ENCODE data around the gene CD52. TPM values are rescaled to one million over a fixed set of nuclear protein-coding genes. Genes with fewer than 3 reads are reported as not detected.

The CD52 gene, protein sequence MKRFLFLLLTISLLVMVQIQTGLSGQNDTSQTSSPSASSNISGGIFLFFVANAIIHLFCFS
- 1 to 10 TPM; 2.7 to 6.6 (median 5.2) TPM for polyA plus RNA-seq (ENCODE audit: insufficient read length in 4 of 4)

DNA sequence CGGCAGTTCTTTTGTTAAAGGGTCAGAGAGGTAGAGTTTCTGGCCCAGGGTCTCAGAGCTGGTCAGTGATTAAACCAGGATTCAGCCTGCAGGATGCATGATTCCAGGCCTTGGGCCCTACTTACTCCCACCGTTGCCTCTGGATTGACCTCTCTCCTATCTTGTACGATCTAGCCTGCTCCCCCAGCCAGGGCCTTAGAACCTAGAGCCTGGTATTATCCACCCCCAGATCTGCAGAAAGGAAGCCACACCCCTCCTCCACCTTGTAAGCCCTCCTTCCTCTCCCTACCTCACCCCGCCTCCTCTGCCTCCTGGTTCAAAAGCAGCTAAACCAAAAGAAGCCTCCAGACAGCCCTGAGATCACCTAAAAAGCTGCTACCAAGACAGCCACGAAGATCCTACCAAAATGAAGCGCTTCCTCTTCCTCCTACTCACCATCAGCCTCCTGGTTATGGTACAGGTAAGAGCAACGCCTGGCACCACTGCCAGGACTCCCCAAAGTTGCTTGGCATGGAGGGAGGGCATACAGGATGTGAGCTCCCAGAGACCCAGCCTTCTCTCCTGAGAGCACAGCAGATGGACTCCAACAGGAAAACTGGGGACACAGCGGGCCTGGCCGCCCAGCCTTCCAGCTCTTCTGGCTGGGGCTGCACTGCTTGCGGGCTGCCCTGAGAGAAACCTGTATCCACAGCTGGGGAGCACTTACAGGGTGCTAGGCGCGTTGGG lies at the start of gene CD52:
Gene CD52 (plus strand): TSS at position 347 of the 726 bp plus-strand sequence. CDS start 60 bp downstream, at position 407.
- no peak for DNase-seq (ENCODE audit: low read depth in 4 of 4, low spot score in 3 of 4)

- DNase-seq (ENCODE audit: low read depth in 4 of 4, low spot score in 3 of 4), result no peak
Observed at GRCh38 chr1:26268290-26269197, 49.2 kb upstream of the CD52 start.

DNA sequence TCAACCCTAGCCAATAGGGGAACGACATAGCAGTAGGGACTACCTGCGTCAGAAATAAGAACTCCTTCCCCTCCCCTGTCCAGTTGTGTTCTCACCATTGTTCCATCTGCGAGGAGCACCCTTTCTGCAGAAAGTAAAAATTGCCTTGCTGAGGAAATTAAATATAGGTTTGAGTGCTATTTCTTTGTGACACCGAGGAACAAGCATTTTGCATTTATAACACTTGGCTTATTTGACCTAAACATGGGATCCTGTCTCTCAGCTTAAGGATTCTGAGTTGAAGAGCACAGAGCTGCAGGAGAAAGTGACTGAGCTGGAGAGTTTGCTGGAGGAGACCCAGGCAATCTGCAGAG lies 48.6 kb upstream of the CD52 start:
- no peak for DNase-seq (ENCODE audit: low read depth in 4 of 4, low spot score in 3 of 4)

GRCh38 chr1:26274801-26275425 lies 42.8 kb upstream of the CD52 start:
- no peak for DNase-seq (ENCODE audit: low read depth in 4 of 4, low spot score in 3 of 4)

GRCh38 chr1:26275580-26276431 lies 42.0 kb upstream of the CD52 start:
- DNase-seq (ENCODE audit: low read depth in 4 of 4, low spot score in 3 of 4), result peak in 3 of 4 donors; percentile 47 to 59 (median 48)

DNA sequence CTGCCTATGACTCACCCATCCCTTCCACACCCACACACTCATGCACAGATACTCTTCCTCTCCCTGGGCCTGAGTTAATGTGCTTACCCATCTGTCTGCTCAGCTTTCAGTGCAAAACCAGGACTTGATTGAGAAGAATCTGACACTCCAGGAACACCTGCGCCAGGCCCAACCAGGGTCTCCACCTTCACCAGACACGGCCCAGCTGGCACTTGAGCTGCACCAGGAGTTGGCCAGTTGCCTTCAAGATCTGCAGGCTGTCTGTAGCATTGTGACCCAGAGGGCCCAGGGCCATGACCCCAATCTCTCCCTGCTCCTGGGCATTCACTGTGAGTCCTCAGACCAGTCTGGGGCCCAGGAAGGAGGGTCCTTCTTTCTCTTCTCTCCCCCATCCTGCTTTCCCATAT lies 41.3 kb upstream of the CD52 start:
- no peak for DNase-seq (ENCODE audit: low read depth in 4 of 4, low spot score in 3 of 4)

DNA sequence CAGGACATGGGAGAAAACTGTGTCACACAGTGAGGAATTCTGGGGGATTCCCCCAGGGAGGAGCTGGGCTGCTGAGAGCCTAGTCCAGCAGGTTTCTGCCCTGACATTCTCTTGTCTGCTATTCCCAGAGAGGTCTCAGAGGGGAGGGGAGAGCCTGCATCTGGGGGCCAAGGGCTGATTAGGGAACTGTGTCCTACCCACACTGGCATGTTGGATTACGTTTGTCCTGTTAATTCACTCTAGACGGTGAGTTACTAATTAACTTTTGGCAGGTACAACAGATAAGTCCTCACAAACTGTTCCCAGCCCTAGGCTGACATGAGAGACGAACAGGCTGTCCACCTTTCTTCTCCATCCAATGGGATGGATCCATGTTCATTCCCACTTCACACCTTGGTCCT lies 40.5 kb upstream of the CD52 start:
- DNase-seq (ENCODE audit: low read depth in 4 of 4, low spot score in 3 of 4), result no peak

GRCh38 chr1:26277719-26278118 lies 40.0 kb upstream of the CD52 start:
- DNase-seq (ENCODE audit: low read depth in 4 of 4, low spot score in 3 of 4), result no peak

GRCh38 chr1:26278303-26278702 lies 39.5 kb upstream of the CD52 start:
- no peak for DNase-seq (ENCODE audit: low read depth in 4 of 4, low spot score in 3 of 4)

DNA sequence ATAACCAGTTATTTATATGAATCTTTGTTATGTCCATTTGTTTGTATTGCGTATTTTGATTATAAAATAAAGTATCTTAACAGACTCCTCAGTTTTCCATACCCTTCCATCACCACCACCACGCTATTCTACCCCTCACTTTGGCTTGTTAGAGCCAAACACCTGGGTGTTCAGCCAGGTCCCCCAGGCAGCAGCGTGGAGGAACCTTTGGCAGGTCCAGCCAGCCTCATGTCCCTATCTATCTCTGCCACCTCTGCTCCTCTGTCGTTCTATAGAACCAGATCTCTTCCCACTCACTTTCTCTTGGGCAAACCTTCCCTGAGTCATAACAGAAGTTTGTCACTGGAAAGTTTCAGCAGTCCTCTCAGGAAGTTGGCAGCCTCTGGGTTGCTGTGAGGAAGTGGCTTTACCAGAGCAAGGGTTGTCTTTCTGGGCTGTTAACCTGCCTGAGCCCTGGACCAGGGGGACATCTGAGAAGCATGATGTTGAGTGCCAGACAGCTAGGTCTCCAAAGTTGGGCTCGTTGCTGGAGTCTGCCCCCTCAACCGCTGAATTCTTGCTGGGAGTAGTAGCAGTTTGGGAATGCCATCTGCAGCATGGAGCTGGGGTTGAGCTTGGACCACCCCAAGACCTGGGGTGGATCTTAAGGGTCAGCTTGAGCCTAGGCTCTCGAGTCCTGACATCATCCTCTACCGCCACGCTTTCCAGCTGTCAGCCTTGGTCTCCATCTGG lies 38.9 kb upstream of the CD52 start:
- DNase-seq (ENCODE audit: low read depth in 4 of 4, low spot score in 3 of 4), result no peak

GRCh38 chr1:26279456-26280332 lies 38.1 kb upstream of the CD52 start, which contains the start of gene SH3BGRL3:
TSS of gene SH3BGRL3 (plus strand) at chr1:26280086. CDS start at chr1:26280156, 70 bp downstream.
- DNase-seq (ENCODE audit: low read depth in 4 of 4, low spot score in 3 of 4), result peak; percentile 49 to 64 (median 56)

GRCh38 chr1:26280333-26281042 lies 37.3 kb upstream of the CD52 start:
- no peak for DNase-seq (ENCODE audit: low read depth in 4 of 4, low spot score in 3 of 4)

- no peak for DNase-seq (ENCODE audit: low read depth in 4 of 4, low spot score in 3 of 4)
Observed at GRCh38 chr1:26281091-26281958, 36.4 kb upstream of the CD52 start.

DNA sequence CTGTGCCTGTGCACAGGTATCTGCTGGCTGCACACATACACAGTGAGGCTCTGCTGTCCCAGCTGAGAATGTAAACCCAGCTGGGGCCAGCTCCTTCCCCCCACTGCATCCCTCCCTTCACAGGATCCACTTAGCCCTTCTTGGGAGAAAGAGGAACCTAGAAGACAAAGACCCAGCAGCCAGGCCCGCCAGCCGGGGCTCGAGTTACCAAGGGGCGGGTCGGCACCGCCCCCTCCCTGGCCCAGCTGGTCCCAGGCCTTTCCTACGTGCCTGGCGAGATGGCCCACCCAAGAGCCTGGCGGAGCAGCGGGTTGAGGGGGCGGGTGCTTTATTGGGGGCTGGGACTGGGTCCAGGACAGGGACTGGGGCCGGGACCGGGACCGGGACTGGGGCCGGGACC lies 35.8 kb upstream of the CD52 start:
- DNase-seq (ENCODE audit: low read depth in 4 of 4, low spot score in 3 of 4), result peak in 1 of 4 donors; percentile 46

DNA sequence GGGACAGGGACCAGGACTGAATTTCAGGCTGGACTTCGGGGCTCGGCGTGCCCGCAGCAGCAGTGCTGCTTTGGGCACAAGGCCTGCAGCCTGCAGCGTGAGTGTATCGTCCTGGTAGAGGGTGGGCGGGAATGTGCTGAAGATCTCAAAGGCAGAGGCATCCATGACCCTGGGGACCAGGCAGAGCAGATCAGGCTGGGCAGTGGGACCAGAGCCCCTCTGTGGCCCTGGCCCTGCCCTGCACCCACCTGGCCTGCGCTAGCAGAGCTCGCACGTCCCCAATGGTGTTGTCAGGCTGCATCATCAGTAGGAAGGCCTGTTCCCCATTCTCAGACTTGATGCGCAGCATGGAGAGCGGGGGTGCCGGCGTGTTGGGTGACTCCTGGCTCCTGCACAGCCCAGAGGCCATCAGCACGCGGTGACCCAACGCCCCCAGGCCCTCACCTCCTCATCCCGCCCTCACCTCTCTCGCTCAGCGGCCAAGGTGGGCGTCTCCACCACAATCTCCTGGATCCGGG lies 35.3 kb upstream of the CD52 start:
- no peak for DNase-seq (ENCODE audit: low read depth in 4 of 4, low spot score in 3 of 4)

GRCh38 chr1:26283279-26283853 lies 34.4 kb upstream of the CD52 start:
- DNase-seq (ENCODE audit: low read depth in 4 of 4, low spot score in 3 of 4), result no peak

Measured in left renal pelvis (tissue), 4 donors.